ENCODE results near the gene ATP8A2.

ATP8A2 gene

GRCh38 chr13:25867038-25867437, 495.3 kb downstream of the ATP8A2 start:
- DNase-seq (ENCODE audit: low spot score), result no peak
- Histone ChIP-seq H3K27ac (no peak overlapping the region), H3K4me3 (no peak overlapping the region)
- TF ChIP-seq CTCF (IDR thresholded peaks at IDR 0.05), result no peak

GRCh38 chr13:25868490-25868889, 496.7 kb downstream of the ATP8A2 start:
- Histone ChIP-seq H3K27ac (no peak overlapping the region), H3K4me3 (no peak overlapping the region)
- DNase-seq (ENCODE audit: low spot score), result no peak
- no peak for TF ChIP-seq CTCF (IDR thresholded peaks at IDR 0.05)

- Histone ChIP-seq H3K4me3 (no peak overlapping the region), H3K27ac (no peak overlapping the region)
- no peak for TF ChIP-seq CTCF (IDR thresholded peaks at IDR 0.05)
- no peak for DNase-seq (ENCODE audit: low spot score)
Observed at GRCh38 chr13:25869941-25870340, 498.2 kb downstream of the ATP8A2 start.

- no peak for TF ChIP-seq CTCF (IDR thresholded peaks at IDR 0.05)
- no peak overlapping the region for H3K4me3 ChIP-seq
- no peak overlapping the region for H3K27ac ChIP-seq
- no peak for DNase-seq (ENCODE audit: low spot score)
Observed at GRCh38 chr13:25871389-25872125, 499.8 kb downstream of the ATP8A2 start.

- no peak for DNase-seq (ENCODE audit: low spot score)
Observed at GRCh38 chr13:25872481-25873241, 500.9 kb downstream of the ATP8A2 start.

GRCh38 chr13:25873242-25873612, 501.5 kb downstream of the ATP8A2 start:
- no peak for DNase-seq (ENCODE audit: low spot score)
- Histone ChIP-seq H3K4me3 (no peak overlapping the region), H3K27ac (no peak overlapping the region)
- no peak for TF ChIP-seq CTCF (IDR thresholded peaks at IDR 0.05)

More at GRCh38 chr13:25872481-25873241, 500.9 kb downstream of the ATP8A2 start:
- no peak overlapping the region for H3K27ac ChIP-seq
- H3K4me3 ChIP-seq, result no peak overlapping the region
- TF ChIP-seq CTCF (IDR thresholded peaks at IDR 0.05), result no peak

Measured in coronary artery (tissue), 2 donors.